Measurements from ENCODE around the gene WDR6.

WDR6 gene

DNA sequence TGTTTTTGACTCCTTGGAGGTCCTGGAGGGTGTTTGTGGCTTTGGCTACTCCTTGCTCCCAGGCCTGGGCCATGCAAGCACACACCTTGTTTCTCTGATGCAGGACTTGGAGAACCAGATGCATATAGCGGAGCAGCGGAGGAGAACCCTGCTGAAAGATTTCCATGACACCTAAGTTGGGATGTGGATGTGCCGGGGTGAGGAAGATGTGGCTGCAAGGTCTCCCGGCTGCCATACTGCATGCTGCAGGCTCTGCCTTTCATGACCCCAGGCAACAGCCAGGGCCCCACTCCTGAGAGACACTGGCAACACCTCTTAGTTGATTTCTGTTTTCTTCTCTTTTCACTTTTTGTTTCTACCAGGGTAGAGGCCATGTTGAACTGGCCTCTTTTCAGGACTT lies 24.1 kb upstream of the WDR6 start:
- H3K4me3 ChIP-seq (ENCODE audit: low read depth, low read length) = no peak overlapping the region
- TF ChIP-seq, protein P1, sequence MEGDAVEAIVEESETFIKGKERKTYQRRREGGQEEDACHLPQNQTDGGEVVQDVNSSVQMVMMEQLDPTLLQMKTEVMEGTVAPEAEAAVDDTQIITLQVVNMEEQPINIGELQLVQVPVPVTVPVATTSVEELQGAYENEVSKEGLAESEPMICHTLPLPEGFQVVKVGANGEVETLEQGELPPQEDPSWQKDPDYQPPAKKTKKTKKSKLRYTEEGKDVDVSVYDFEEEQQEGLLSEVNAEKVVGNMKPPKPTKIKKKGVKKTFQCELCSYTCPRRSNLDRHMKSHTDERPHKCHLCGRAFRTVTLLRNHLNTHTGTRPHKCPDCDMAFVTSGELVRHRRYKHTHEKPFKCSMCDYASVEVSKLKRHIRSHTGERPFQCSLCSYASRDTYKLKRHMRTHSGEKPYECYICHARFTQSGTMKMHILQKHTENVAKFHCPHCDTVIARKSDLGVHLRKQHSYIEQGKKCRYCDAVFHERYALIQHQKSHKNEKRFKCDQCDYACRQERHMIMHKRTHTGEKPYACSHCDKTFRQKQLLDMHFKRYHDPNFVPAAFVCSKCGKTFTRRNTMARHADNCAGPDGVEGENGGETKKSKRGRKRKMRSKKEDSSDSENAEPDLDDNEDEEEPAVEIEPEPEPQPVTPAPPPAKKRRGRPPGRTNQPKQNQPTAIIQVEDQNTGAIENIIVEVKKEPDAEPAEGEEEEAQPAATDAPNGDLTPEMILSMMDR (IDR thresholded peaks at IDR 0.05; ENCODE audit: insufficient read depth, low read depth, low read length, missing control alignments) = no peak
- DNase-seq (ENCODE audit: low read depth) = no peak

DNA sequence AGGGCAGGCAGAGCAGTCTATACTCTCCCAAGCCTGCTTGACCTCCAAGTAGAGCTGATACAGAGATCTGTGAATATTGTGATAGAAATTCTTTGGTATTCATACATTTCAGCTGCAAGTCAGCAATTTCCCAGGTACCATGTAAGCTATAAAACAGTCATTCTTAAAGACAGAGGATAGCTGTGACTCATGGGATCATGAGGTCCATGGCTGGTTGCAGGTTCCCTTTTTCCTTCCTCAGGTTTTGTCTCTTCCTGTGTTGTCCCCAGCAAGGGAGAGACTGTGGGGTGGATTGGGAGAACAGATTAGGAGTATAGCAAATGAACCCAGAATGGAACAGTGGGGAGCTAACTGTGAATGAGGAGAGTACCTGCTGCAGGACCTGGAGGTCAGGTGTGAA lies 22.5 kb upstream of the WDR6 start:
- TF ChIP-seq, protein P1 (IDR thresholded peaks at IDR 0.05; ENCODE audit: insufficient read depth, low read depth, low read length, missing control alignments) = no peak
- no peak for DNase-seq (ENCODE audit: low read depth)
- no peak overlapping the region for H3K4me3 ChIP-seq (ENCODE audit: low read depth, low read length)

DNA sequence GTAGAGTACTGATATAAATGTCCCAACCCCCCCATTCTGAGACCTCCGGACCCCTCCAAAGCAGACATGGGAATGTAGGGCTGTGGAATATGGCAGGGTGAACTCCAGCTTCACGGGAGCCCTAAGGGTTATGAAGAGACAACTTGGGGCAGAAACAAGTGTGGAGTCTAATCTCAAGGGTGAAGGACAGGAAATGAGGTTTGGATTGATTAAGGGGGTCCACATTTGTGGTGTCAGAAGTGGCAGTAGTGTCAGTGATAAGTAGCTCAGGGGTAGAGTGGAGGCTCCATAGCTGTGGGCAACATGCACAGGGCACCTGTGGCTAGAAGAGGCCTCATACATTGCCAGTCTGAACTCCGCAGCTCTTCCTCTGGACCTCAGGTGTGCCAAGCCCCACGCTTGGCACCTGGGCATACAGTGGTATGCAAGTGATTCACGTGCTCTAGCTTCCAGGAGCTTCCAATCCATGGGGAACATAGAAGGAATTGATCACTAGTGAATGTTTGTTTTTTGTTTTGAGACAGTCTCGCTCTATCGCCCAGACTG lies 21.3 kb upstream of the WDR6 start:
- H3K4me3 ChIP-seq (ENCODE audit: low read depth, low read length) = no peak overlapping the region
- DNase-seq (ENCODE audit: low read depth) = no peak

DNA sequence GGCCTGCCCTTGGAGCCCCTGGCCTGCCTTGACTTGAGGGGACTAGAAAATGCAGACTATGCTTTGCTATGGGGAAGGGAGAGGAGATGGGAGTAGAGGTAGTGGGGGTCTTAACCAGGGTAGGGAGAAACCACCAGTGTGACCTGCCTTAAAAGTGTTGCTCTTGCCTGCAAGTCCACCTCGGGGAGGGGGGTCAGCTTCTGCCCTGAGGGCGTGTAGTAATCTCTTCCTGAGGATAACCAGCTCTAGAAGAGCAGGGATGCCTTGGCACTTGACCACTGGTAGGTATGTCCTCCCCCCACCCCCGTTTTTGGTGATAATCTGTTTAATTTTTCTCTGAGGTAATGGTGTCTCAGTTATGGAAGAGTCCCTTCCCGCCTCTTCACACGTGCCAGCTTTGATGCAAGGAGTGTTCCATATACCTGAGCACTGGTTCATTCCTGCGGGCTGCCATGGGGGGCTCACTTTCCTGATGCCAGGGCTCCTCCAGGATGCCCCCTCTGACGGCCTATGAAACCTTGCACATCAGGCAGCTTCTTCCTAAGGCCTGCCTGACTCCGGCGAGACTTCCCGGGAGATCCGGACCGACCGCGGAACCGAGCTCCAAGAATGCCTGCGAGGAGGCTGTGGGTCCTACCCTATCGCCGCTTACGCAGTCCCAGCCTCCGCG lies 17.9 kb upstream of the WDR6 start:
- TF ChIP-seq, protein P1 (IDR thresholded peaks at IDR 0.05; ENCODE audit: insufficient read depth, low read depth, low read length, missing control alignments) = no peak
- DNase-seq (ENCODE audit: low read depth) = no peak
- peak overlapping the region; percentile 82 for H3K4me3 ChIP-seq (ENCODE audit: low read depth, low read length)

More for the DNA sequence above, 21.3 kb upstream of the WDR6 start:
- TF ChIP-seq, protein P1 (IDR thresholded peaks at IDR 0.05; ENCODE audit: insufficient read depth, low read depth, low read length, missing control alignments) = no peak

DNA sequence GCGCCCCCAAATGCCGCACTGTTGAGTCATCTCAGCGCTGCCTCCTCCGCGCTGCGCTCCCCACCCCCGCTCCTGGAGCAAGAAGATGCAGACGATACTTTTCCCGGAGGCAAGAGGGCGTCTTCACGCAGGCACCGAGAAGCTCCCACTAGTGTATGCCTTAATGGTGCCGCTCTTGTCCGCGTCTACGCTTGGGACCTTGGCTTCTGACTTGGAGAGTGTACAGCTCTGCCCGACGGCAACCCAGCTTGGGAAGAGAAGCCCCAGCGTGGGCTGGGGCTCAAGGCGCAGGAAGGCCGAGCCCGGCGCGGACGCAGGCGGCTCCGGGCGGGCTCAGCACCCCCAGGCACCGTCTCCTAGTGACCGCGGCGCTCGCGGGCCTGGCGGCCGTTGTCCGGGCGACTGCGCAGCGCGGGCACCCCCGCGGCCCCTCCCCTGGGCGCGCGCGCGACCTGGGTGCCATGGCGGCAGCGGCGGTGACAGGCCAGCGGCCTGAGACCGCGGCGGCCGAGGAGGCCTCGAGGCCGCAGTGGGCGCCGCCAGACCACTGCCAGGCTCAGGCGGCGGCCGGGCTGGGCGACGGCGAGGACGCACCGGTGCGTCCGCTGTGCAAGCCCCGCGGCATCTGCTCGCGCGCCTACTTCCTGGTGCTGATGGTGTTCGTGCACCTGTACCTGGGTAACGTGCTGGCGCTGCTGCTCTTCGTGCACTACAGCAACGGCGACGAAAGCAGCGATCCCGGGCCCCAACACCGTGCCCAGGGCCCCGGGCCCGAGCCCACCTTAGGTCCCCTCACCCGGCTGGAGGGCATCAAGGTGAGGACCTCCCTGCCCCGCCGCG lies 17.2 kb upstream of the WDR6 start, which contains the start of gene P4HTM:
Gene P4HTM, plus strand, starts transcription at position 446 of the 840 bp plus-strand sequence. Its CDS starts 16 bp downstream, at position 462.
- H3K4me3 ChIP-seq (ENCODE audit: low read depth, low read length) = peak within 1 kb of the TSS; percentile 82
- TF ChIP-seq, protein P1 (IDR thresholded peaks at IDR 0.05; ENCODE audit: insufficient read depth, low read depth, low read length, missing control alignments) = peak; percentile 8
- DNase-seq (ENCODE audit: low read depth) = peak; percentile 83

DNA sequence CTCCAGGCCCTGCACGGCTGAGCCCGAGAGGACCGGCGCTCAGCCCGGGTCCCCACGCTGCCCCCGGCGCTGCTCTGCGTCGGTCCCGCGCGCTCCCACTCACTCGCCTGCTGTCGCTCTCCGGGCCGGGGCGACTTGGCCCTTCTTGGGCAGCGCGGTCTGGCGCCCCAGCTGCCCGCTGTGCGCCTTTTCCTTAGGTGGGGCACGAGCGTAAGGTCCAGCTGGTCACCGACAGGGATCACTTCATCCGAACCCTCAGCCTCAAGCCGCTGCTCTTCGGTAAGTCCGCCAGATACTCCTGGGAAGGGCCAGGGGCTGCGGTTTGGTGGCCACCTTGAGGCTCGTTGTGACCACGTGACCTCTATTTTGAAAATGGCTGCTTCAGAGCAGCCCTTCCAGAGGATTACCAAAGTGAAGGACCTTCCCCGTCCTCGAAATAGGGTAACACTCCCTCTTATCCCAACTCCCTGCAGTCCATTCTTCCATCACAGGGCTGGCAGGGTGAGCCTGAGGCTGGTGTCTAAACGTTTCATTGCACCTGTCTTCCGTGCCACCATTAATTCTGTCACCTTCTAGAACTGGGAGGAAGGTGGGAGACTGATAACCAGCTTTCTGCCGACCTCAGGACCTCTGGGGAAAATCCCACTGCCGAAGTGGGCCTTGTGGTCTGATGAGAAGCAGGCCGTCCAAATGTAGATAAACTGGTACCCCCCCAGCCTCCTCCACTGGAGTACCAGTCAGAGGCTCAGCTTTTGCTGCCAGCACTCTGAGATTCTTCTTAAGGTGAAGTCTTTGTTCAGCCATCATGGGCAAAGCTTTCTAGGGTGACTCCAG lies 16.3 kb upstream of the WDR6 start:
- TF ChIP-seq, protein P1 (IDR thresholded peaks at IDR 0.05; ENCODE audit: insufficient read depth, low read depth, low read length, missing control alignments) = no peak
- peak overlapping the region; percentile 82 for H3K4me3 ChIP-seq (ENCODE audit: low read depth, low read length)
- DNase-seq (ENCODE audit: low read depth) = peak; percentile 51

All from GM12865 (cell line).